ENCODE data around the gene ZNF474. TPM values are rescaled to one million over a fixed set of nuclear protein-coding genes. Genes with fewer than 3 reads are reported as not detected.

Gene ZNF474
- total RNA-seq, 6 experiments from 2014 or later = 0.10 to 0.28 (median 0.16) TPM; not detected in 1

DNA sequence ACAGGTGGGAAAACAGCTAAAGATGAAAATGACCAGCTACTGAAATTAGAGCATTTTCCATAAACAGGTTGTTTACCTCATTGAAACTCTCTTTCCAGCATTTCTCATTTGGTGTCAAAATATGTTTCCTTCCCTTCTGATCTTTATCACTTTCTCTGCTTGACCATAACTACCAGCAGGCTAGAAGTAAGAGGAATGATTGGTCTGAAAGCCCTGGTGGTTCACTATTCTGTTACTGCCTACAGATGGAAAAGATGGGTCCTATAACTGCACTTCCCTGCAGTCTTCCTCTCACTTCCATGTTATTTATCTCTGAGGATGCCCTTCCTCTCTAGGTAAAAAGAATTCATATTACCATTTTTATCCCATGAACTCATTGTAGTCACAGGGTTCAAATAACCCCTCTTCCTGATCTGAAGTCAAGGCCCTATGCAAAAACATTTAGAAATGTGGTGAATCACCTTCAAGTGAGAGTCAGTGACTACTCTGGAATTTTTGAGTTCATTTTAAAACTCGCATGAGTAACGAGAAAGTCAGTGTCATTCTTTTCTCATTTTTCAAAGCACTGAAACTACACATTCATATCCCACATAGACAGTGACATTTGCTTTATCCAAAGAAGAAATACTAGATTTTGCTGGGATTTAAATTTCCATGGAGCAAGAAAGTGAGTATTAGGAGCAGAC lies 51.7 kb downstream of the ZNF474 start:
- Mint-ChIP-seq H3K27ac (peak overlapping the region; percentile 90), H3K9me3 (peaks cover 6% of the 10 kb centered on the region), H3K27me3 (ENCODE audit: insufficient read depth) (no peaks in the 10 kb centered on the region), H3K36me3 (ENCODE audit: low read depth) (peaks cover 14% of the 10 kb centered on the region), H3K4me3 (peak overlapping the region; percentile 87), H3K4me1 (ENCODE audit: low read depth) (peaks cover 70% of the 10 kb centered on the region)
- peak; percentile 87 for DNase-seq
- no peak for TF ChIP-seq CTCF (IDR thresholded peaks at IDR 0.05)

DNA sequence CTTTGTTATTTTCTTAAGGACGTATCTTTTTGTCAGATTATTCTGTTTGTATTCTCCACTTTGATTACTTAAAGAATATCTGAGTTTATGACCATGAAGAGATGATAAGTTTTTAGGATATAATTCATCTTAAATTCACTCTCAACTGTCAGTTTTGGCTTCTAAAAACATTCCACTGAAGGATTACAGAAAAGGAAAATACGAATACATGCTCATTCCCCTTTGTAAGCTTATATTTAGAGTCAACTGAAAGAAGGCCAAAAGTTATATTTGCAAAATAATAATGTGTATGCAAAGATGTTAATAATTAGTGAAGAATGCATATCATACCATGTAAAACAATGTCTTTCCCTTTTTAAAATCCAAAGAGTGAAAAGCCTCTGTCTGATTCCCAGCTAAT lies 52.5 kb downstream of the ZNF474 start:
- H3K27ac Mint-ChIP-seq = peak overlapping the region; percentile 90
- DNase-seq = no peak
- H3K4me3 Mint-ChIP-seq = peak overlapping the region; percentile 87
- peaks cover 1% of the 10 kb centered on the region; the same call in 1 of the 2 replicates for H3K27me3 Mint-ChIP-seq (ENCODE audit: insufficient read depth)
- peaks cover 6% of the 10 kb centered on the region for H3K9me3 Mint-ChIP-seq
- peaks cover 62% of the 10 kb centered on the region for H3K4me1 Mint-ChIP-seq (ENCODE audit: low read depth)
- TF ChIP-seq CTCF (IDR thresholded peaks at IDR 0.05) = no peak
- H3K36me3 Mint-ChIP-seq (ENCODE audit: low read depth) = peaks cover 14% of the 10 kb centered on the region

DNA sequence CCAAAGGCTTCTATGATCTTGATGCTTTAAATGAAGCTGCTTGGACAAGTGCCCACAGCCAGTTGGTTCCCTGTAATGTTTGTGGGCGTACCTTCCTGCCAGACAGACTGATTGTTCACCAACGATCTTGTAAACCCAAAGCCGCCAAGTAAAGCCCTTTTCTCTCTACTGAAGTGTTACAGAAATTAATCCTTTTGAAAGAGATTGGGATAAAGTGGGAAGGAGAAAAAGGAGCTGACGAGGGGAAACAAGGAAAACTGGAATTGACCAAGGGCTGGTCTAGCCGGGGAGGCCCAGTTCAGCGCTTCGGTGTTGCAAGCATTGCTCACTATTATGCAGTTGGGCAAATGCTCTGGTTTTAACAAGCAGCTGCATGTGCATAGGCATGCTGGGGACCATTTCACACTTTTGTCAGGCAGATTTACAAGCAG lies 53.2 kb downstream of the ZNF474 start:
- Mint-ChIP-seq H3K36me3 (ENCODE audit: low read depth) (peaks cover 14% of the 10 kb centered on the region), H3K27me3 (ENCODE audit: insufficient read depth) (peaks cover 1% of the 10 kb centered on the region; the same call in 1 of the 2 replicates), H3K4me3 (peak overlapping the region; percentile 87), H3K27ac (peak overlapping the region; percentile 90), H3K9me3 (peaks cover 6% of the 10 kb centered on the region), H3K4me1 (ENCODE audit: low read depth) (peaks cover 63% of the 10 kb centered on the region)
- TF ChIP-seq CTCF (IDR thresholded peaks at IDR 0.05) = no peak
- peak; percentile 75 for DNase-seq

DNA sequence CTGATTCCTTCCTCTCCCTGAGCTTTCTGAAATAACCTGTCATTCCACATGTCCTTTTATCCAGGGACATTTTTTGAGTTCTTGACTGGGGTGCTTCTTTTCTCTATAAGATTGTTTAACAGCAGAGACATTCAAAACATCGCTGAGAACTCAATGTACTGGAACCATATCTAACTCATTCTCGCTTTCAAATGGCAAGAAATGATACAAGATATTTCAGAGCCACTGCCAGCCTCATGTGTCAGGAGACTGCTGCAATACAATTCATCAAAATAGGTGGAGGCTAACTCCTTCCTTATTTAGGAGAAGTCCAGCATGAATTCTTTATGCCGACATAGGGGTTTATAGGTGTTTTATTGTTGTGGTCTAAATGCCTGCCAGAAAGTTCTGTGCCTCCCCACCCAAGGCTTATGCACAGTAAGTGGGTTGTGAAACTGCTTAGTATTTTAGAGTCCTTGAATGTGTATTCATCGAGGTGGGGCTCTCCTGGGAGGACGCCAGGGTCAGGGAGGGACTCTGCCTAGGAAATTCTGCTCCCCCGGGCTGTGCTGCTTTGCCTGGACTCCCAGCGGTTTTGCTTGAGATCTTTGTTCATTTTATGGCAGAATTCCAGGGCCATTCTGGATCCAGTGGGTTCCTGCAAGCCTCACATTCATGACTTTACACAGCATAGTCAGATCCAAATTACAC lies 53.9 kb downstream of the ZNF474 start:
- H3K27me3 Mint-ChIP-seq (ENCODE audit: insufficient read depth) = peaks cover 1% of the 10 kb centered on the region; the same call in 1 of the 2 replicates
- TF ChIP-seq CTCF (IDR thresholded peaks at IDR 0.05) = no peak
- peaks cover 13% of the 10 kb centered on the region for H3K36me3 Mint-ChIP-seq (ENCODE audit: low read depth)
- peak overlapping the region; percentile 87 for H3K4me3 Mint-ChIP-seq
- H3K4me1 Mint-ChIP-seq (ENCODE audit: low read depth) = peaks cover 63% of the 10 kb centered on the region
- DNase-seq = peak; percentile 79
- H3K27ac Mint-ChIP-seq = peak overlapping the region; percentile 90
- peaks cover 6% of the 10 kb centered on the region for H3K9me3 Mint-ChIP-seq

DNA sequence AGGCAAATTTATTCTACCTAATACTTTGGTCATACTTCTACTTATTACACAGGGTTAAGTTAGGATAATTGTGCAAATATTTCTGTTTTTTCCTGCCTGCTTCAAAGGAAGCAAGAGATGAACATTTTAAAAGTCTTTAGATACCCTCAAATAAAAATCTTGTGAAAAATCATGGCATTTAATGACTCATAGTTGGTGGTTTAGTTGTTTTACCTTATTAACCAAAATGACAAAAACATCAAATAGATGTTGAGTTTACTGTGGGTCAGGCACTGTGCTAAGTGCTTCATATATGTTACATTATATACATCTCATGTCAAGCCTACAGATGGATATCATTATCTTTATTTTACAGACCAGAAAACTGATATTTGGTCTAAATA lies 54.4 kb downstream of the ZNF474 start:
- Mint-ChIP-seq H3K9me3 (peaks cover 6% of the 10 kb centered on the region), H3K4me1 (ENCODE audit: low read depth) (peaks cover 60% of the 10 kb centered on the region), H3K36me3 (ENCODE audit: low read depth) (peaks cover 8% of the 10 kb centered on the region), H3K27ac (peak overlapping the region; percentile 90), H3K27me3 (ENCODE audit: insufficient read depth) (peaks cover 1% of the 10 kb centered on the region; the same call in 1 of the 2 replicates), H3K4me3 (peak overlapping the region; percentile 87)
- no peak for TF ChIP-seq CTCF (IDR thresholded peaks at IDR 0.05)
- no peak for DNase-seq
